B cell (primary cell): ENCODE data around the gene DDIT4.

Experiments used
- CTCF ChIP-seq: fragments of 200-600 bp; IDR thresholded peaks from one replicate; pipeline ENCODE4 v1.8.0; 2022; ENCODE audit warnings: antibody characterized with exemption, mild to moderate bottlenecking
- EZH2 ChIP-seq: IDR thresholded peaks from 2 replicates; pipeline ENCODE4 v1.6.1; 2012; ENCODE audit warnings: borderline replicate concordance, low read depth, mild to moderate bottlenecking, moderate library complexity, low read length; ENCODE audit not compliant: insufficient read depth, poor library complexity, severe bottlenecking

- no peak for TF ChIP-seq CTCF
- TF ChIP-seq EZH2 = no peak
Measured at GRCh38 chr10:72312865-72313391, 39.2 kb downstream of the DDIT4 start.
